Measurements from ENCODE around the gene ZDHHC22.

- no peak for TF ChIP-seq POLR2A (IDR thresholded peaks at IDR 0.05)
- no peak for TF ChIP-seq CTCF (IDR thresholded peaks at IDR 0.05 in 8 of 11, conservative IDR thresholded peaks at IDR 0.05 in 3 of 11)
Observed at GRCh38 chr14:77140359-77141213, 1.0 kb downstream of the ZDHHC22 start.
